HG03521 (cell line): ENCODE measurements around the gene TACC2.
"Not testable (repeated sequence)": the region's sequence is repeated elsewhere in the genome, so short reads cannot be mapped to it uniquely, and the experiment has no call there.

Source experiments
- ATAC-seq: cut with Tn5 transposase; IDR thresholded peaks from one replicate; pipeline ENCODE4 v1.9.1; 2021; ENCODE audit warnings: mild to moderate bottlenecking, moderate library complexity; ENCODE audit not compliant: unreplicated experiment

TACC2 gene

GRCh38 chr10:122021828-122022227 lies 32.9 kb downstream of the TACC2 start:
- ATAC-seq = no peak

DNA sequence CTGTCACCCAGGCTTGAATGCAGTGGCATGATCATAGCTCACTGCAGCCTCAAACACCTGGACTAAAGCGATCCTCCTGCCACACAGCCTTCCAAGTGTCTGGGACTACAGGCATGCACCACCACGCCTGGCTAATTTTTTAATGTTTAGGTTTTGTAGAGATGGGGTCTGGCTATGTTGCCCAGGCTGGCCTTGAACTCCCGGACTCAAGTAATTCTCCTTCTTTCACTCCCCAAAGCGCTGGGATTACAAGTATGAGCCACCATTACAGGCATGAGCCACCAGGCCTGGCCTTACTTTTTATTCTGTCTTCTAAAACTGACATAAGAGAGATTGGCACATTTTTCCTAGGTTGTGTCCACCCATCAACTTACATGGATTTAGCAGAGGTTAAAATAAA lies 33.3 kb downstream of the TACC2 start:
- ATAC-seq = no peak

DNA sequence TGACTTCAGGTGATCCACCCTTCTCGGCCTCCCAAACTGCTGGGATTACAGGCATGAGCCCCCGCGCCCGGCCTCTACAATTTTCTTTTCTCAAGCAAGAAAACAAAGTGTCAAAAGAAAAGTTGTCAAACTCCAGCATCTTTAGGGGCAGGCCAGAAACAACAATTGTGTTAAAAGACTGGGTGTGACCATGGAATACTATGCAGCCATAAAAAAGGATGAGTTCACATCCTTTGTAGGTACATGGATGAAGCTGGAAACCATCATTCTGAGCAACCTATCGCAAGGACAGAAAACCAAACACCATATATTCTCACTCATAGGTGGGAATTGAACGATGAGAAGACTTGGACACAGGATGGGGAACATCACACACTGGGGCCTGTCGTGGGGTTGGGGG lies 34.3 kb downstream of the TACC2 start:
- ATAC-seq = not testable (repeated sequence)

GRCh38 chr10:122029499-122030199 lies 40.7 kb downstream of the TACC2 start:
- no peak for ATAC-seq

GRCh38 chr10:122030200-122030552 lies 41.2 kb downstream of the TACC2 start:
- no peak for ATAC-seq

DNA sequence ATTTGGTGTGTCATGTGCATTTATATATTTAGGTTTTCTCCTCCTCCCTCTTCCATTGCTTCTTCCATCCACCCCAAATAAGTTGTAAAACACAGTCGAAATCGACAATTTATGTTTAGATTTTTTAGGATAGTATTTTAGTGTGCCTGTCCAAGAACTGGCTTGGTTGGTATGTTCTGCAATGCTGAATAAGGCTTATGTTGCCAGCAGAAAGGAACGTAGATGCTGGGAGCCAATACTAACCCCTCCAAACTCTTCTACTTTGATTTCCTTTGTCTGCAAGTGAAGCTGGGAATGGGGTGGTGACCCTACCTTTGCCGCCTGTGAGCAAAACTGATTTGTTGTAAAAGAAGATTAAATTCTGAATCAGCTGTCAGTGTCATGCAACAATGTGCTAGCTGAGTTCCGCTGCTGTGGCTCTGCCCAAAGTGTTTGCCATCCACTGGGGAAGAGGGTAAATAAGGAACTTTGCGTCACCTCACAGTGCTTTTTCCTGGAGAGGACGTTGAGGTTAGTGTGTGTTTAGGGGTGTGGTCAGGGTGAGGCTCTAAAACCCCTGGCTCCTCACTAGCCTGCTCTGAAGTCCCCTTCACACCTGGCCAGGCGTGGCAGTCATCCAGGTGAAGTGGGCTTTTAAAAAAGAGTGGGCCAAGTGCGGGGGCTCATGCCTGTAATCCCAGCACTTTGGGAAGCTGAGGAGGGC lies 44.4 kb downstream of the TACC2 start:
- ATAC-seq = no peak

GRCh38 chr10:122034149-122034756 lies 45.3 kb downstream of the TACC2 start:
- ATAC-seq = no peak

- ATAC-seq = no peak
Measured at GRCh38 chr10:122040786-122041185, 51.8 kb downstream of the TACC2 start.

DNA sequence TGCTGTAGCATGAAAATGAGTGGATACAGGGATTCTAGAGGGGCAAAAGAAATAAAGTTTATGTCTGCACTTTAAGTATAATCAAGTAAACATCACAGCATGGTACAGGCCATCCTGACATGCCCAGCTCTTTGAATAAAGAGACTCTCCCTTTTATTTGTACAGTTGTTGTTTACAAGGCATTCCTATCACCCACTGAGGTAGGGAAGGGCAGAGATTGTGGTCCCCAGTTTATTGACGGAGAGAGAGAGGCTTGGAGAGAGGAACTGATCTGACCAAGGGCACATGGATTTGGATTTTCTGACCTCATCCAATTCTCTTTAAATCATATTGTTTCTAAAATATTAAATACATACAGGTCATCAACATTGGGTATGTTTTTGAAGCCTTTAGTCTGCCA lies 53.9 kb downstream of the TACC2 start:
- ATAC-seq = no peak

DNA sequence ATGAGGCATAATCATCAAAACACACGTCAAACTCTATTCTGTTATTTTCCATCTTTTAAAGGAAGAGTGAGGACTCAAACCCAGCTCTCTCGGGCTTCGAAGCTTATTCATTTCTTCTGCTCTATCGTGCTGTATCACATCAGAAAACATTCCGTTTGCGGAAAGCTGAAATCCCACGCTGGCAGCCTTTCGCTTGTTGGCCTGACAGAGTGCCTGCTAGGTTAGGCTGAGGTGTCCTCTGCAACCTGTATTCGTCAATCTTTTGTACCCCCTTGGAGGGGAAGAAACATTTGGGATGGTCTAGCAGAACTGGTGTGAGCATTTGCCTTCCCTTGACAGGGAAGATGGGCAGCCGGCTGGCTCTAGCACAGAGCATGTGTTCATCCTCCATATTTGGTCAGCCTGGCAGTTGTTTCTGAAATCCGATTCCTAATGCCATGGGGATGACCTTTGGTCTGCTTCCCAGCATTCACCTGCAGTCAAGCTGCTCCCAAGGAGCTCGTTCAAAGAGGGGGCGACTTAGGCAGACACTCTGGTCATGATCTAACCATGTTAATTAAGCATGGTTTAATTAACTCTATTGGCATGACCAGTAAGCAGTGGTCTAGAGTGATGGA lies 55.2 kb downstream of the TACC2 start:
- ATAC-seq = no peak

DNA sequence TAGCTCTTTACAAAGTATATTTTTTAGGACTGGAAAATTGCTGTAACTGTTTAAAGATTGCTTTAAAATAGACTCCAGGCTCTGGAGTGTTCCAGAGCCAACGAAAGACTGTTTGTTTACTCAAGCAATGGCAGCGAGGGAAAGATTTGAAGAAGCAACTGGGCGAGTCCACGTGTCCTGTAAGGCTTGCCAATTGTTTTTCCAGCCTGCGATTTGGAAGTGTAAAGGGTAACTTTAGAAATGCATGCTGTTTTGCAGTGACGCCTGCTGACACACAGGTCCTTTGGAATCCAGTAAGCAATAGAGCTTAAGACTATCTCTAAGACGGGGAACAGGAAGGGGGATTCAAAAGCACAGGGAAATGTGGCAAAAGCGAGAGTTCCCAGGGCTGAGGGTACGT lies 55.8 kb downstream of the TACC2 start:
- ATAC-seq = no peak

DNA sequence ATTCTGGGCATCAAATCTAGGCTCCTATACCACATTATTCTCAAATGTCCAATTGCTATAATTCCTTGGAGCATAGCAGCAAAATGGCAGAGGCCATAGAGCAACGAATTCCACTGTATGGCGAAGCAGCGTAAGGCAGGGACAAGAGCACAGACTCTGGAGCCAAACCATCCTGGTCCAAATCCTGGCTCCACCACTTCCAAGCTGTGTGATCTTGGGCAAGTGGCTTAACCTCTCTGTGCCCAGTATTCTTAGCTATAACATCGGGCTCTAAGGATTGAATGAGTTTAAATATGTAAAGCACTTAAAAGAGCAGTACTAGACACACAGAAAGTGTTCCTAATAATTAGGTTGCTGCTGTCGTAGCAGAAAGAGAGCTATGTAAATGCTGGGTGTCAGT lies 56.2 kb downstream of the TACC2 start:
- ATAC-seq = no peak

DNA sequence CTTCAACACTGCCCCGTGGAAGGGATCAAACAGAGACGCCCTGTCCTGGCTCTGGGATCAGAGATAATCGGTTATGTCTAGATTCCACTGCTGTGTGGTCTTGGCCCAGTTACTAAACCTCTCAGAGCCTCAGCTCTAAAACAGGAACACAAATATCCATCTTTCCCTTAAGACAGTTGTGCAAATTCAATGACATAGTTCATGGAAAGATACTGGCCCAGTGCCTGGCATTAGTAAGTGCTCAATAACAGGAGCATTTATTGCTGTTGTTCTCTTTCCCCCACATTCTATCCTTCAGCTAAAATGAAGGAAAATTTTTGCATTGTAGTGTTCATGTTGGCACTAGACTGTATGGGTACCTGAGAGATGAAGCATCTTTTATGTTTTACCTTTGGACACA lies 58.6 kb downstream of the TACC2 start:
- ATAC-seq = no peak

GRCh38 chr10:122049076-122049475 lies 60.1 kb downstream of the TACC2 start:
- ATAC-seq = no peak

GRCh38 chr10:122050311-122050710 lies 61.3 kb downstream of the TACC2 start:
- ATAC-seq = no peak

DNA sequence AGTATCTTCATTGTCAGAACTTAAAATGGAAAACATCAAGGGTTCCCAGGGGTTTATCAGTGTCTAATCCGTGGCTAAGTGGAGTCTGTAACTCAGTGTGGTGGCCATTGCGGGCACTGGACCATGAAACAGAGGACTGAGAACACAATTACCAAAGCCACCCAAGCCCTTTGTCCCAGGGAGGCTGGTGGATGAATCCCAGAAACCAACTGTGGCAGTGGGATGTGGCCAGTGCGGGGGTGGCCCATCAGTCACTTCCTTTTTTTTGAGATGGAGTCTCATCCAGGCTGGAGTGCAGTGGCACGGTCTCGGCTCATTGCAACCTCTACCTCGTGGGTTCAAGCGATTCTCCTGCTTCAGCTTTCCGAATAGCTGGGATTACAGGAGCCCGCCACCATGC lies 61.8 kb downstream of the TACC2 start:
- ATAC-seq = no peak

DNA sequence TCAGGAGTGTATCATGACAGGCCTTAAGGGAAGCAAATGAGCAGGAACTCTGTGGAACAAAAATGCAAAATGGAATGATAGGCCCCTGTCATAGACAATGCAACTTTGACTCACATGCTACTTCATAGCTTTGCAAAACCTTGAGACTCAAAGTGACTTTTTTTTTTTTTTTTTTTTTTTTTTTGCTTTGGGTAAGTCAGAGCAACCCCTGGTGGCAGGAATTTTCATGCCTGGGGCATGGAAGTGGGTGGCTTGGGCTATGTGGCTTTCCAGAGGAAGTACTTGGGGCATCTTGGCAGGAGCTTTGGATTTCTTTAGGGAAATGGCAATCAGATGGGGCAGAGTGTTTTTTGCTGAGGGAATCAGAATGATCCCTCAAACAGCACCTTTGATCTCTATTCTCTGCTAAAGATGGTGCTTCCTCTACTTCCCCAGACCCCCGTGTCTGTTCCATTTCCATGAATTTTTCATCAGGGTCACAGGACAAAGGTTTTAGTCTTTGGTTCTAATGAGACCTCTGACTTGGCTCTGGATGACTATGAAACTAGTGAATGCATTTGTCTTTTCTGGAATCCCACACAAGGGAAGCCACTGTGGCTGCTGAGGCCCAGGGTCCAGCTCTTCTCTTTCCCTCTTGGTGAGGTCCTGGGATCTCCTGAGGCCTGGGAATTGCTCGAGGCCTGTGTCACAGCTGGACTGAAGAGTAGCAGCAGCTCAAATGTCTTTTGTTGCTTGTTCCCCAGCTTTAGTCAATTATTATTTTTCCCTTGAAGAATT lies 62.8 kb downstream of the TACC2 start:
- ATAC-seq = no peak

DNA sequence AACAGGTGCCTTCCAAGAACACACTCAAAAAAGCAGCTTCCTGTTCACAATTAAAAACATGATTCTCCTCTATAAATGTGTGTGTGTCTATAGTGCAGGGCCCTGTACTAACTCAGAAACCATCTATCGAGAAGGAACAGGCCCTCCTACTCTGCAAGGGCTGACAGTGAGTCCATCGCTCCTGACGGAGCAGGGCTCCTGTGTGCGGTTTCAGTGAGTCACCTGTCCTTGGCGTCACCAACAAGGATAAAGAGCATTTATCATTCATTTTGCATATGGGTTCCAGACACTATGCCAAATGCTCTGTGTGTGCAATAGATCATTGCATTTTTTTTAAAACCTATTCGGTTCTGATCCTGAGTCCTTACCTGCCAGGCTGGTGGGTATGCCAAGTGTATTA lies 63.7 kb downstream of the TACC2 start:
- no peak for ATAC-seq

GRCh38 chr10:122053314-122053713 lies 64.4 kb downstream of the TACC2 start:
- no peak for ATAC-seq

DNA sequence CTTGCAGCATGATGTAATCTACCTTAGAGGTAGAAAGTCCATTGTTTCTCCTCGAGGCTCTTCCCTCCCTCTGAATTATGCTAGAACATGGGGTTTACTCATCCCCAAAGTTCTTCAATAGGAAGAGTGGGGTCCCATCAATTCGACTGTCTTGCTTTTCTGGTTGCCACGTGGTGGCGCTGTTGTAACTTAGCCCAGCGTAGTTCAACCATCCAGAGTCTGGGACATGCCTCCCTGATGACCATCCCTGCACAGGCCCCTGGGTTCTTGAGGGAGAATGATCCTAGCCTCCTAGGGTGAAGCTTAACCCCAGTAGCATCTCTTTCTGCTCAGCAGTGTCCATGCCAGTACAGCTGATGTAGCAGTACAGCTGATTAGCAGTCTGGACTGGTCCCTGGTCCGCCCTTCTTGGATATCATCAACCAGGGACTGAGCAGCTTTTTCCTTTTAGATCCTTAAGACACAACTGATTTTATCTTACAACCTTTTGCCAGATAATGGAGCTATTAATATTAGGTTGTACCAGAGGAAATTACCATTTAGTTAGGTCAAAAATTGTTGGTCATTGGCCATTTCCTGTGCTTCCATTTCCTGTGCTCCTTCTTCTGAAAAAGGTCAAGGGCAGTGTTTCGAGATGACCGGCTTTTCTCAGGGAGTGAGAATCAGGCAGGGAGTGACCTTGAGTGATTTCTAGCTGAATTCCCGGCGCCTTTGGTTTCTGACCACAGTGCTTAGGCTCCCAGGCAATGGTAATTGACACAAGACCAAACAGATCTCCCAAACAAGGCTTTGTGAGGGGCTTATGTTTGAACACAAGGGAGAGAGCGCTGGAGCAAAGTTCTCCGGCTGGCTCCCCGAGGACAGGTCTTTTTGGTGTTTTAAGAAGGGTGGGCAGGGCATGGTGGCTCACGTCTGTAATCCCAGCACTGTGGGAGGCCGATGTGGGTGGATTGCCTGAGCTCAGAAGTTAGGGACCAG lies 65.4 kb downstream of the TACC2 start:
- ATAC-seq = no peak
